SHP77 treated with DMSO at 0.1 percent for 48 hours (cell line): ENCODE results near the gene UBE2E2.

ENCODE experiments used
- DNase-seq: peaks from one replicate; lab custom pipeline; 2025; lab: John Stamatoyannopoulos, UW

UBE2E2 gene

DNA sequence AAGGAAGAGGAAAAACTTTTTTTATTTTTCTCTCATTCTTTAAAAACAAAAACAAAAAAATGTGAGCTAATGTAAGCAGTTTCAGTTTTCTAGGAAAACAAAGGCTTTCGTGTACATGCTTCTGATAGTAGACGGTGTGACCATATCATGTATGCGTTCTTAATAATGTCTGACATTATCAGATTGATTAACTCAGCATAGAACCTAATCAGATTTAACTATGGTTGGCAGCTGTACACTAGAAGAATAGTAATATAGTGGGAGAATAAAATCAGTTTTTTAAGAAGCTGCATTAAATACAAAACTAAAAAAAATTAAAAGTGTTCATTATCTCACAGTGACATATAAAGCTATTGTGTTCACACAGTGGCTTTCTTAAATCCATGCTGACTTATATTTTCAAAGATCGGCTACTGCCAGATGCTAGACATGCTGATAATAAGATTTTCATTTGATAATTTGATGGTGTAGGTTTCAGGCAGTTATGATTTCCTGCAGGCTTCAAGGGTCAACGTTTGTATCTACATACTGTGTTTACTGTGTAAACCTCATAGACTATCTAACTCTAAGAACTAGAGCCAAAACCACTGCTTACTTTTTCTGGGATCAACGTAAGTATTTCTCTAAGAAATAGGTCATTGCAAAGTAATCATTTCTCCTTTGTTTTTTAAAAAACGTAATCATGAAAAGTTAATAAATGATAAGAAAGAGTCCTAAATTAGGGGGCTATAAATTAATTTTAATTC is 74.0 kb downstream of the UBE2E2 start:
- no peak for DNase-seq

- DNase-seq, result no peak
Measured at GRCh38 chr3:23277688-23278087, 74.6 kb downstream of the UBE2E2 start.

DNA sequence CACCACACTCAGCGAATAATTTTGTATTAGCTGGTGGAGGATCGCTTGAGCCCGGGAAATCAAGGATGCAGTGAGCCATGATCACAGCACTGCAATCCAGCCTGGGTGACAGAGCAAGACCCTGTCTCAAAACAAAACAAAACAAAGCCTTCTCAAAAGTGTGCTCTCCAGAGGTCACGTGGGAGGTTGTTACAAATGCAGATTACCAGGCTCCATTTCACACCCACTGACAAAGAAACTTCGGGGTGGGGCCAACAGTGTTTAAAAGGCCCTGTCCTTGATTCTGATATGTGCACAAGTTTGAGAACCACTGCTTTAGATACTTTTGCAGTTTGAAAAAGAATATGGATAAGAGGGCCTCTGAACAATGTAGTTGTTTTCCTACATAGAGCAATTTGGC is 80.5 kb downstream of the UBE2E2 start:
- no peak for DNase-seq

DNA sequence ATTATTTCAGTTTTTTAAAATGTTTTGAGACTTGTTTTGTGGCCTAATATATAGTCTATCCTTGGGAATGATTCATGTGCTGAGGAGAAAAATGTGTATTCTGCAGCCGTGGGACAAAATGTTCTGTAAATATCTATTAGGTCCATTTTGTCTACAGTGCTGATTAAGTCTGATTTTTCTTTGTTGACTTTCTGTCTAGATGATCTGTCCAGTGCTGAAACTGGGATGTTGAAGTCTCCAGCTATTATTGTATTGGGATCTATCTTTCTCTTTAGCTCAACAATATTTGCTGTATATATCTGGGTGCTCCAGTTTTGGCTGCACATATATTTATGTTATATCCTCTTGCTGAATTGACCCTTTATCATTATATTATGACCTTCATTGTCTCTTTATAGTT is 85.2 kb downstream of the UBE2E2 start:
- DNase-seq, result no peak

DNA sequence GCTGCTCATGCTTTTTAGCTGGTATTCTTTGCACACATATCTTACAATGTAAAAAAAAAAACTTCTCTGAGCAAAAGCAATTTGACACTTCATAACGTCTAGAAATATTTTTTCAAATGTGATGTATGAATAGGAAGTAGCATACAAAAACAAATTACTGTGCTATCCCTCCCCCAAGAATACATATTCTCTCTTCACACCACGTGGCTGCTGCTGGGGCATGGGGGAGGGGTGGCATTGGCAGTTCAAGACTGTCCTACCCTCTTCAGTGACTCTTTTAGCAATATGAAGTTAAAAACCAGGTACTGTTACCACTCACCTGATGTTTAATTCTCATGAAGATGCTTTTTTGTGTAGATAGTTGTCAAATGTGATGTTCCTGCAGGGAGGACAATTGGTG is 85.6 kb downstream of the UBE2E2 start:
- DNase-seq, result no peak

DNA sequence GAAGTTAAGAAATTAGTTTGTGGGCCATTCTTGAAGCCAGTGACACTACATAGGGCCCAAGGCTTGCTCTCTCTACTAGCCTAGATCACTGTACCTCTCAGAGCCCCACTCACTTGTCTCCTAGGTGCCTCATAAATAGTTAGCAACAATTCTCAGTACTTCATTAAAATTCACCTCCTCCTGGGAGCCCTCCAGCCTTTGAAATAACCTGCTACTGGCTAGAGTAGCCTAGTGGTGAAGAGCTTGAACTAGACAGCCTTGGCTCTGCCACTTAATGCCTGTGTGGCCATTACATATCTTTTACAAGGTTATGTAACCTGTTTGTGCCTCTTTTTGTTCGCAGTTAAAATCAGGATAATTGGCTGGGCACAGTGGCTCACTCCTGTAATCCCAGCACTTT is 89.3 kb downstream of the UBE2E2 start:
- no peak for DNase-seq

GRCh38 chr3:23294770-23295387 is 91.8 kb downstream of the UBE2E2 start:
- DNase-seq, result no peak

DNA sequence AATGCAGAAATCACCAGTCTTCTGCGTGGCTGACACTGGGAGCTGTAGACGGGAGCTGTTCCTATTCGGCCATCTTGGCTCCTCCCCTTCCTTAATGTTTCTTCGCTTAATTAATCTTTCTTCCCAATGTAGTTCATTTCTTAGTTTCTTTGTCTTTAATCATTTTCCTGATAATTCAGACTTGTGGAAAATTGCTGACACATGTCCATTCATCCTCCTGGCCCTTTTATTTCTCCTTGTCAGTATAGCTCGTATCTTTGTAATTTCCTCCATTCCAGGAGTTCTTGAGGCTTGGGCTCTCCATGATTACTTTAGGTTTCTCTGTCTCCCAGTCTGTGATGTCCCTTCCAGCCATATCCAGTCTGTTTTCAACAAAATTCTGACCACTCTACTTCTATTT is 98.7 kb downstream of the UBE2E2 start:
- DNase-seq, result no peak

- DNase-seq, result no peak
Measured at GRCh38 chr3:23302271-23302670, 99.1 kb downstream of the UBE2E2 start.

DNA sequence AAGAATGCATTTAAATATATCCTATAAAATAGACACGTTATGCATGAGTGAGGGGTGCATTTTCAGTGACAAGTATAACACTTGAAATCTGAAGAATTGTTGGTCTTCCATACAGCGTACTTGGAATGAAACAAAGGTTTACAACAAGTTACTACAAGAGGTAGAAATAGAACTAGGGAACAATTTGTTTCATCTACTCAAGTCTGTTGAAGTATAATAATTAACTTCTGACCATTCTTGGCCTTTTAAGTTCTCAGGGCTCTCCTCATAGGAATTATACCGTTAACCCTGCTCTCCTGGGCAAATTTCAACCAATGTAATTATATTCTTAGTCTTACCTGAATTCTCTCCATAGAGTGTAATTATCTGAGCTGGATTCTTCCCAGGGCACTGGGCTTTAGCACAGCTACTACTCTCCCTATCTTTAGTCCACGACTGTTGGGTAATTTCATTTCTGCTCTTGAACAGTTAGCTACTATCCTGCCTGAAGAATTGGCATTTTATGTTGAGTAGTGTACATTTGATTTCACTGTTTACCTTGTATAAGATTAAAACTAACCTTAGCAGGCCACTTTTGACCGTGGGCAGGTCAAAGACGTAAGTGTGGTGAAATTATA is 100.6 kb downstream of the UBE2E2 start:
- no peak for DNase-seq

- no peak for DNase-seq
Measured at GRCh38 chr3:23304424-23304823, 101.3 kb downstream of the UBE2E2 start.

DNA sequence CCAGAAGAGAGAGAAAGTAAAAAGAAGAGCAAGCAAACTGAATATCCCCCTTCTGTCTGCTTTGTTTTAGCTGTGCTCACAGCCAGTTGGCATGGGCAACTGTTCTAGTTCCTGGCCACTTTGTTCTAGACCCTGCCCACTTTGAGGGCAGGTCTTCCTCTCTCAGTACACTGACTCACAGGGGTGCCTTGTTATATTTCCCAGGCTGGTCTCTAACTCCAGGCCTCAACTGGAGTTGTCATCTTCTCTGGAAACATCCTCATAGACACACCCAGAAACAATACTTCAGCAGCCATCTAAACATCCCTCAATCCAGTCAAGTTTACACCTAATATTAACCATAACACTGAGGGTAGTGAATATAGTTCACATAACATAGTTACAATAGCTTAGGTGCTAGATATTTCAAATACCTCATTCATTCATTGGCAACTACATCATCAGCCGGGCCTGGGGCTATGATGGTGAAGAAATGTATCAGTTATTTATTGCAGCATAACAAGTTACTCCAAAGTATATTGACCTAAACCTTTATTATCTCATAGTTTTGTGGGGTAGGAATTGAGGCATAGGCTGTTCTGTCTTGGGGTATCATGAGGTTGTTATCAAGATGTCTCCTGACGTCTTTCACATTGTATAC is 106.0 kb downstream of the UBE2E2 start:
- DNase-seq, result no peak

- DNase-seq, result no peak
Measured at GRCh38 chr3:23312866-23313265, 109.7 kb downstream of the UBE2E2 start.

DNA sequence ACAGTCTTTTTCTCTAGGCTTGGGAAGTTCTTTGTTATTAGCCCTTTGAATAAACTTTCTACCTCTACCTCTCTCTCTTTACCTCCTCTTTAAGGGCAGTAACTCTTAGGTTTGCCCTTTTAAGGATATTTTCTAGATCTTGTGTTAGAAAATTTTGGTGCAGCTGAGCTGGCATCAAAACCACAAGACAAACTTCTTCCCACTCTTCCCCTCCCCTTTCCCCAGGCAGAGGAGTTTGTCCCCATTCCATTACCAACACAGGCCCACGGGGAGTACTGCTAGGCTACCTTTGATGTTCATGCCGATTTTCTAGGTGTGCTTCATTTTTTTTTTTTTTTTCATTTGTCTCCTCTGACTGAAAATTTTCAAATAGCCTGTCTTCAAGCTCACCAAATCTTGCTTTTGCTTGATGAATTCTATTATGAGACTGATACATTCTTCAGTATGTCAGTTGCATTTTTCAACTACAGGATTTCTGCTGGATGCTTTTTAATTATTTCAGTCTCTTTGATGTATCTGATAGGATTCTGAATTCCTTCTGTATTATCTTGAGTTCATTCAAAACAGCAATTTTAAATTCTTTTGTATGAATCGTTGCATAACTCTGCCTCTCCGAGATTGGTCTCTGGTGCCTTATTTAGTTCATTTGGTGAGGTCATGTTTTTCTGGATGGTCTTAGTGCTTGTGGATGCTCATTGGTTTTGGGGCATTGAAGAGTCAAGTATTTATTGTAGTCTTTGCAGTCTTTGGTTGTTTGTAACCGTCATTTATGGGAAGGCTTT is 112.0 kb downstream of the UBE2E2 start:
- no peak for DNase-seq

- DNase-seq, result no peak
Measured at GRCh38 chr3:23316924-23317323, 113.8 kb downstream of the UBE2E2 start.

- DNase-seq, result no peak
Measured at GRCh38 chr3:23319366-23320312, 116.5 kb downstream of the UBE2E2 start.

- no peak for DNase-seq
Measured at GRCh38 chr3:23320586-23321570, 117.8 kb downstream of the UBE2E2 start.

DNA sequence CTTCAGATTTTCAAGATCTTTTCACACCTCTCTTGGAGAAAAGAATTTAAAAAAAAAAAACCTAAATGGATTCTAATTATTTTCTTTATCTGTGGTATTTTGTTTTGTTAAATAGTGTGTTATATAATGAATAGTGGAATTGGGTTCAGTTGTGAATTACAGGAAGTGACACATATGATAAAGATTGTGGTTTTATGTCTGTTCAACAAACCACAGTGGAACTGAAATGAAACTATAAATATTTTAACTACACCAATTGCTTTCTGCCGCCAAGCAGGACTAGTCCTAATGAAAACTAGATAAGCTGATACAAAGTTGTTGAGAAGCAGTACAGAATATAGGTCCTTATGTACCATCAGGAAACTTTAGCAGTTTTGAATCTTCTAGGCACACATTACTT is 121.6 kb downstream of the UBE2E2 start:
- DNase-seq, result no peak

DNA sequence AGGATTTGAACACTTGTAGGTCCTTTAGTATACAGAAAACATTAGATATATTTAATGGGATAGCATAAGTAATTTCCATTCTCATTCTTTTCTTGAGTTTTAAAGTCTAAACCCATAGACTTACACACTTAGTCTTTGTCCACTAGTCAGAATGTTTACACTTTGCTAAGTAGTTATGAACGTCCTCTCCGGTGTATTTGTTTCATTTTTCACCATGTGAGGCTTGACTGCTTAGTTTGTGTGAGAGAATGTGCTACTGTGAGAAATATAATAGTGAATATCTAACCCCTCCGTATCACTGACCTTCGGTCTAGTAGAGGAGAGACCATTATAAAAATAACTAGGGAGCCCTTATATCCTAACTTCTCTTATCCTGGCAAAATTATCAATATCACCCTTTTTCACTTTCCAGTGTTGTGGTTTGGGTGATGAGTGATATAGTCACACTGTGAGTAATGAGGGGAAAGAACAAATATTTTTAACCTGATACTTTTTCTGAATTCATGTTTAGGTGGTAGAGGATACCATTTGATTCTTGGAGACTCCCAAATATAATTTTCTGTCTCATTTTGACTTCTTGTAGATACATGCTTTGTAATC is 122.4 kb downstream of the UBE2E2 start:
- no peak for DNase-seq
